Keratinocyte (primary cell): ENCODE data around the gene FXYD2. TPM values are rescaled to one million over a fixed set of nuclear protein-coding genes. Genes with fewer than 3 reads are reported as not detected.

Experiments
- DNase-seq: peaks from one replicate; pipeline ENCODE4 v3.0.0-alpha.2; 2011; ENCODE audit warnings: low read depth, missing footprints, low spot score
- FAIRE-seq: peaks from 2 replicates; lab custom pipeline; 2011; peaks lifted over from hg19 to GRCh38; lab: Jason Lieb, UNC
- H2AFZ ChIP-seq: 2 replicates; pipeline ENCODE4 v1.6.0; 2012; ENCODE audit warnings: low read length, control low read depth, inconsistent platforms; ENCODE audit not compliant: control insufficient read depth
- H3K27ac ChIP-seq: 2 replicates; pipeline ENCODE4 v1.5.1; 2011; ENCODE audit warnings: low read length; ENCODE audit not compliant: control insufficient read depth, insufficient read depth
- H3K27me3 ChIP-seq: 3 replicates; pipeline ENCODE4 v1.6.0; 2011; ENCODE audit warnings: low read length; ENCODE audit not compliant: control insufficient read depth, insufficient read depth; ENCODE audit errors: extremely low read depth
- H3K36me3 ChIP-seq, 2 experiments: 2 replicates in 1 of 2; 3 replicates in 1 of 2; pipeline ENCODE4 v1.5.1; 2011; ENCODE audit warnings: low read length in 2 of 2, mild to moderate bottlenecking in 1 of 2; ENCODE audit not compliant: control insufficient read depth in 2 of 2, insufficient read depth in 2 of 2; ENCODE audit errors: extremely low read depth in 1 of 2
- H3K4me1 ChIP-seq: 3 replicates; pipeline ENCODE4 v1.5.1; 2011; ENCODE audit warnings: low read length; ENCODE audit not compliant: control insufficient read depth, insufficient read depth; ENCODE audit errors: extremely low read depth
- H3K4me2 ChIP-seq: 3 replicates; pipeline ENCODE4 v1.6.0; 2011; ENCODE audit warnings: low read depth, low read length; ENCODE audit not compliant: control insufficient read depth, insufficient read depth; ENCODE audit errors: extremely low read depth
- H3K4me3 ChIP-seq, 3 experiments: fragments of 200-600 bp in 1 of 3; sonication (generic) in 1 of 3; 2 replicates in 2 of 3; 3 replicates in 1 of 3; pipeline ENCODE4 v1.5.1; 2011 to 2016; ENCODE audit warnings: low read length in 3 of 3, mild to moderate bottlenecking in 3 of 3, control low read depth in 2 of 3, inconsistent platforms in 1 of 3, low read depth in 1 of 3, mixed read lengths in 1 of 3, mixed run types in 1 of 3, moderate library complexity in 1 of 3; ENCODE audit not compliant: control insufficient read depth in 2 of 3, insufficient read depth in 2 of 3; ENCODE audit errors: extremely low read depth in 1 of 3
- H3K79me2 ChIP-seq: 2 replicates; pipeline ENCODE4 v1.6.0; 2012; ENCODE audit warnings: low read length; ENCODE audit not compliant: control insufficient read depth, insufficient read depth
- H3K9ac ChIP-seq: 3 replicates; pipeline ENCODE4 v1.6.0; 2011; ENCODE audit warnings: low read length; ENCODE audit not compliant: control insufficient read depth, insufficient read depth; ENCODE audit errors: extremely low read depth
- H3K9me1 ChIP-seq: 3 replicates; pipeline ENCODE4 v1.6.0; 2011; ENCODE audit warnings: low read length; ENCODE audit not compliant: control insufficient read depth, insufficient read depth; ENCODE audit errors: extremely low read depth
- H3K9me3 ChIP-seq: 2 replicates; pipeline ENCODE4 v1.5.1; 2012; ENCODE audit warnings: low read depth, low read length; ENCODE audit not compliant: control insufficient read depth
- H4K20me1 ChIP-seq: 3 replicates; pipeline ENCODE4 v1.6.0; 2011; ENCODE audit warnings: low read length; ENCODE audit not compliant: control insufficient read depth, insufficient read depth; ENCODE audit errors: extremely low read depth
- EZH2 ChIP-seq: IDR thresholded peaks from one replicate; pipeline ENCODE4 v1.6.1; 2012; ENCODE audit warnings: inconsistent platforms, mild to moderate bottlenecking, low read length, moderate library complexity
- dilution Hi-C: fragments of 300-500 bp; cut with MboI; formaldehyde crosslinking; loops from one replicate; pipeline ENCODE4 v1.7.0; 2020; ENCODE audit warnings: low sequenced_read_pairs; ENCODE audit not compliant: extremely low pct_ligation_motif_present
- polyA minus RNA-seq, 3 experiments: library from RNA; depleted of rRNA, polyadenylated mRNA; stranded (reverse); fragments of >200 nt; gene quantifications; 1 replicate in 1 of 3; 2 replicates in 1 of 3; 3 replicates in 1 of 3; pipeline ENCODE4 v1.2.3, GENCODE V29; 2011
- polyA plus RNA-seq, 5 experiments: library from polyadenylated mRNA; depleted of rRNA in 3 of 5; stranded (reverse) in 3 of 5; stranded (forward) in 1 of 5; unstranded in 1 of 5; fragments of >200 nt; gene quantifications; 1 replicate in 1 of 5; 2 replicates in 3 of 5; 3 replicates in 1 of 5; pipeline versions ENCODE4 v1.2.1 to v1.2.3, GENCODE V29; 2011 to 2012; ENCODE audit warnings: missing spikeins in 2 of 5, low read depth in 1 of 5, low replicate concordance in 1 of 5
- TF ChIP-seq, protein P1 (sequence below), 3 experiments: IDR thresholded peaks in 1 of 3; conservative IDR thresholded peaks in 1 of 3; optimal IDR thresholded peaks in 1 of 3; 2 replicates in 2 of 3; 3 replicates in 1 of 3; pipeline versions ENCODE3 to v1.5.1; 2011; ENCODE audit warnings: low read length in 3 of 3, mild to moderate bottlenecking in 3 of 3, moderate library complexity in 2 of 3, control low read depth in 1 of 3, inconsistent platforms in 1 of 3; ENCODE audit not compliant: insufficient read depth in 2 of 3; ENCODE audit errors: extremely low read depth in 1 of 3

The FXYD2 gene
- polyA plus RNA-seq (not detected in 3 replicates), polyA minus RNA-seq (not detected in 3 replicates)
- polyA plus RNA-seq (2011; ENCODE audit: low read depth): not detected
- not detected in 2 replicates for polyA plus RNA-seq (2011; cell fraction: cytosol; rRNA removed)
- not detected in 2 replicates for polyA plus RNA-seq (2011; cell fraction: nucleus; rRNA removed)
- polyA plus RNA-seq (2012; ENCODE audit: low replicate concordance): not detected in 2 replicates
- not detected for polyA minus RNA-seq (2011; cell fraction: cytosol; rRNA and poly(A)+ RNA removed)
- not detected in 2 replicates for polyA minus RNA-seq (2011; cell fraction: nucleus; rRNA and poly(A)+ RNA removed)

DNA sequence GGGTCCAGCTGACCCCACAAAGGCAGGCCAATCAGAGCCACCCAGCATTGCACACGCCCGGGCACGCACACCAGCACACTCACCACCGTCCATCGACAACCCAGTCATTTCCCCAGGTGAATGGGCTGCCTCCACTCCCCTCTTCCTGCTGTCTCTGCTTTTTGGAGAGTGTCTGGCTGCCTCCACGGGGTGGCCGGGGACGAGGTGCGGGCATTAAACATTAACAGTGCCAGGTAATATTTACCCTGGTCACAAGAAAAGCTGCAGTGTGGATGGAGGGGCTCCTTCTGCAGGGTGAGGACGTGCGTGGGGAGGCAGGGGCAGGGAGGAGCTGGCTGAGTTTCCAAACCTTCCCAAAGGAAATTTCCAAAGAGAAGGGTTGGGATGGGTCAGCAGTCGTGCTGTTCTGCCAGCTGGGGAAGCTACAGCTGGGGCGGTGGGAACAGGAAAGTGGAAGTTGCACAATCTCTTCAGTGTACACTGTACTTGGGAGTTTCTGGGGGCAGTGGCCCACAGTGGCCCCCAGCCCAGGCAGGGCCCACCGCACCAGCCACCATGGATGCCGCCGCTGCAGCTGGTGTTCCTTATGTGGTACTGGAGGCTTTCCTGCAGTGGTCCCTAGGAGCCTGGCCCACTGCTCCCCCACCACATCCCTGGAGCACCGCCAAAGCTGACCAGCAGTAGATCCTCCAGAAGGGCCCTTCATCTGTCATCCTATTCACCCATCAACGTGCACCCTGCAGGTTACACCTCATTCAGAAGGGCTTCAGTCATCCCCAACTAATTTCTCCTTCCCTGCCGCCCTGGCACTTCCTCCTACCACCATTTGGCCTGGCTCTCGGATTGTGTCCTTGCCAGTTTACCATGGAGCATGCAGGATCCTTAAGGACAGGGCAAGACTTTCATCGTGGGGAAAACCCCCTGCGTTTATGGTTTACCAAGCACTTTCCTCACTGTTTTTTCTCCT is at the start of gene FXYD2:
Gene FXYD2, minus strand, starts transcription at position 174 of the 967 bp plus-strand sequence. Its CDS starts 66 bp downstream, at position 108.
- Histone ChIP-seq H3K27me3 (peaks cover 6% of the 10 kb centered on the region), H3K4me1 (peaks cover 25% of the 10 kb centered on the region), H3K4me2 (no peak within 1 kb of the TSS), H3K4me3 (no peak within 1 kb of the TSS), H3K36me3 (no peaks in the 10 kb centered on the region), H3K9ac (no peak within 1 kb of the TSS), H4K20me1 (no peaks in the 10 kb centered on the region), H2AFZ (peak within 1 kb of the TSS; percentile 9), H3K9me3 (no peaks in the 10 kb centered on the region), H3K27ac (no peak within 1 kb of the TSS), H3K79me2 (no peaks in the 10 kb centered on the region), H3K9me1 (no peaks in the 10 kb centered on the region)
- DNase-seq (no peak), FAIRE-seq (no peak)
- dilution Hi-C loops: loop anchor here (25.0 kb wide), 1 partner anchor 388 kb away; no protein-coding TSS in a partner anchor
- TF ChIP-seq, protein P1, sequence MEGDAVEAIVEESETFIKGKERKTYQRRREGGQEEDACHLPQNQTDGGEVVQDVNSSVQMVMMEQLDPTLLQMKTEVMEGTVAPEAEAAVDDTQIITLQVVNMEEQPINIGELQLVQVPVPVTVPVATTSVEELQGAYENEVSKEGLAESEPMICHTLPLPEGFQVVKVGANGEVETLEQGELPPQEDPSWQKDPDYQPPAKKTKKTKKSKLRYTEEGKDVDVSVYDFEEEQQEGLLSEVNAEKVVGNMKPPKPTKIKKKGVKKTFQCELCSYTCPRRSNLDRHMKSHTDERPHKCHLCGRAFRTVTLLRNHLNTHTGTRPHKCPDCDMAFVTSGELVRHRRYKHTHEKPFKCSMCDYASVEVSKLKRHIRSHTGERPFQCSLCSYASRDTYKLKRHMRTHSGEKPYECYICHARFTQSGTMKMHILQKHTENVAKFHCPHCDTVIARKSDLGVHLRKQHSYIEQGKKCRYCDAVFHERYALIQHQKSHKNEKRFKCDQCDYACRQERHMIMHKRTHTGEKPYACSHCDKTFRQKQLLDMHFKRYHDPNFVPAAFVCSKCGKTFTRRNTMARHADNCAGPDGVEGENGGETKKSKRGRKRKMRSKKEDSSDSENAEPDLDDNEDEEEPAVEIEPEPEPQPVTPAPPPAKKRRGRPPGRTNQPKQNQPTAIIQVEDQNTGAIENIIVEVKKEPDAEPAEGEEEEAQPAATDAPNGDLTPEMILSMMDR (optimal IDR thresholded peaks at IDR 0.05 in 1 of 3, IDR thresholded peaks at IDR 0.05 in 1 of 3, conservative IDR thresholded peaks at IDR 0.05 in 1 of 3; ENCODE audit: extremely low read depth in 1 of 3, insufficient read depth in 2 of 3, low read length in 3 of 3): no peak
- no peak for TF ChIP-seq EZH2

DNA sequence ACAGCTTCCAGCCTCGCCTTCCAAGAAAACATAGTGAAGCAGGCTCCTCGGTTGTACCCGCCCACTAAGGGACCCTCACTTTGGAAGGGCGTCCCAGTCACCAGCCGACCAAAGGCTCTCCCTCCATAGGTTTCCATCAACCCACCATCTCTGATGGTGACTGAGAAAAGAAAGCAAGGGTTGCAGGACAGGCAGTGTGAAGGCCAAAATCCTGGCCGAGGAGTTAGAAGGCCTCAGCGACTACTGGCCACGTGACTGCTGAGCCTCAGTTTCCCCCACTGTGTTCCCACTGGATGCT is 49.2 kb upstream of the FXYD2 start:
- dilution Hi-C loops: no loop called here
- Histone ChIP-seq H2AFZ (no peak overlapping the region), H3K79me2 (no peaks in the 10 kb centered on the region), H4K20me1 (no peaks in the 10 kb centered on the region), H3K27ac (no peak overlapping the region), H3K9me3 (no peaks in the 10 kb centered on the region), H3K36me3 (no peaks in the 10 kb centered on the region), H3K27me3 (peaks cover 68% of the 10 kb centered on the region), H3K9me1 (no peaks in the 10 kb centered on the region), H3K9ac (no peak overlapping the region), H3K4me3 (no peak overlapping the region), H3K4me2 (no peak overlapping the region), H3K4me1 (no peaks in the 10 kb centered on the region)
- DNase-seq (no peak), FAIRE-seq (no peak)
- TF ChIP-seq, protein P1 (optimal IDR thresholded peaks at IDR 0.05 in 1 of 3, IDR thresholded peaks at IDR 0.05 in 1 of 3, conservative IDR thresholded peaks at IDR 0.05 in 1 of 3; ENCODE audit: extremely low read depth in 1 of 3, insufficient read depth in 2 of 3, low read length in 3 of 3): no peak
- TF ChIP-seq EZH2: no peak
